Type B pancreatic cell (in vitro differentiated cells): ENCODE results near the gene RNF152. TPM values are rescaled to one million over a fixed set of nuclear protein-coding genes. Genes with fewer than 3 reads are reported as not detected.

Experiments
- DNase-seq: peaks from one replicate; pipeline ENCODE4 v3.0.0; 2021; ENCODE audit warnings: mixed read lengths; ENCODE audit not compliant: unreplicated experiment; ENCODE audit errors: extremely low spot score
- H3K27ac Mint-ChIP-seq: 2 replicates; pipeline ENCODE4 v1.8.0; 2021; ENCODE audit warnings: mild to moderate bottlenecking, mixed read lengths
- H3K27me3 Mint-ChIP-seq: 2 replicates; pipeline ENCODE4 v1.8.0; 2021; ENCODE audit warnings: mixed read lengths
- H3K36me3 Mint-ChIP-seq: 2 replicates; pipeline ENCODE4 v1.8.0; 2021; ENCODE audit warnings: mixed read lengths
- H3K4me1 Mint-ChIP-seq: one replicate; pipeline ENCODE4 v1.8.0; 2021; ENCODE audit warnings: mixed read lengths; ENCODE audit not compliant: unreplicated experiment
- H3K4me3 Mint-ChIP-seq: 2 replicates; pipeline ENCODE4 v1.8.0; 2021; ENCODE audit warnings: mild to moderate bottlenecking, mixed read lengths
- H3K9me3 Mint-ChIP-seq: 2 replicates; pipeline ENCODE4 v1.8.0; 2021; ENCODE audit warnings: mixed read lengths
- CTCF ChIP-seq: fragments of 200-600 bp; sonication (generic); conservative IDR thresholded peaks from 2 replicates; pipeline ENCODE4 v1.5.0; 2021; ENCODE audit warnings: antibody characterized with exemption, mild to moderate bottlenecking
- long read RNA-seq: library from polyadenylated mRNA; unstranded; transcript quantifications from one replicate; pipeline ENCODE4 v2.0.0, GENCODE V29; 2020
- total RNA-seq: library from RNA; stranded (reverse); gene quantifications from 2 replicates; pipeline ENCODE4 v1.2.1, GENCODE V29; 2021; ENCODE audit warnings: low replicate concordance

RNF152 gene
- 23.6 and 28.9 TPM in 2 replicates for total RNA-seq
- long read RNA-seq, partial matches to known transcripts: 0 of 7 reads
- long read RNA-seq, other reads (novel, unspliced or antisense): 7 of 7 reads

DNA sequence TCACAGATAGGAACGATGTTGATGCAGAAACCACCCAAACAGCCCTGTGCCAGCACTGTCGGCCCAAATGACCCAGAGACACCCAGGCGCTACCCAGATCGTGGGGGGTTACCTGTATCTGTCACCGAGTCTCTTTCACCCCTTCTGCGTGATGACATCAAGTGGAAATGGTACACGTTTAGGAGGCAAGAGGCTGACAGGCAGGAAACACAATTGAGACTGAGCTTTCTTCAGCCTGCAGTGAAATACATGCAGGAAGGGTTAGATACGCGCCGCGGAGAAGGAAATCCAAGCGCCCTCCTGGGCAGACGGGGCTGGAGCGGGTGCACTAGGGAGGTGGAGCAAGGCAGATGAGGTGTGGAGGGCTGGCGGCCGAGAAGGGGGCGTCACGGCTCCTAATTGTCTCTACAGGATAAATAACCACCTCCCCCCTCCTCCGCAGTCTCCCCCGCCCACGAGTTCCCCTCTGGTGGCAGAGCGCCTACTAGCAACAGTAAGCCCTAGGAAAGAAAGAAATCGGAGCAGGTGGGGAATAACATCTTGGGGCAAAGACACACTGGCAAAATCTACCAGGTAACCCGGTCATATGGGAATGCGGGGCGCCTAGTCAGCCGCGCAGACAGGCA is at the start of gene RNF152:
Gene RNF152, minus strand, starts transcription at position 325 of the 626 bp plus-strand sequence. CDS start 76,544 bp downstream, outside the sequence.
- Mint-ChIP-seq H3K9me3 (no peaks in the 10 kb centered on the region), H3K4me1 (peaks cover 30% of the 10 kb centered on the region), H3K27ac (peak within 1 kb of the TSS; percentile 66), H3K27me3 (peaks cover 4% of the 10 kb centered on the region), H3K36me3 (peaks cover 33% of the 10 kb centered on the region), H3K4me3 (peak within 1 kb of the TSS; percentile 95)
- DNase-seq: peak; percentile 71
- peak; percentile 33 for TF ChIP-seq CTCF

- Mint-ChIP-seq H3K36me3 (no peaks in the 10 kb centered on the region), H3K27me3 (no peaks in the 10 kb centered on the region), H3K9me3 (peaks cover 4% of the 10 kb centered on the region), H3K27ac (no peak overlapping the region), H3K4me1 (peaks cover 10% of the 10 kb centered on the region), H3K4me3 (no peak overlapping the region)
- TF ChIP-seq CTCF: no peak
- DNase-seq: no peak
Observed at GRCh38 chr18:61941948-61942471, 49.2 kb upstream of the RNF152 start.

DNA sequence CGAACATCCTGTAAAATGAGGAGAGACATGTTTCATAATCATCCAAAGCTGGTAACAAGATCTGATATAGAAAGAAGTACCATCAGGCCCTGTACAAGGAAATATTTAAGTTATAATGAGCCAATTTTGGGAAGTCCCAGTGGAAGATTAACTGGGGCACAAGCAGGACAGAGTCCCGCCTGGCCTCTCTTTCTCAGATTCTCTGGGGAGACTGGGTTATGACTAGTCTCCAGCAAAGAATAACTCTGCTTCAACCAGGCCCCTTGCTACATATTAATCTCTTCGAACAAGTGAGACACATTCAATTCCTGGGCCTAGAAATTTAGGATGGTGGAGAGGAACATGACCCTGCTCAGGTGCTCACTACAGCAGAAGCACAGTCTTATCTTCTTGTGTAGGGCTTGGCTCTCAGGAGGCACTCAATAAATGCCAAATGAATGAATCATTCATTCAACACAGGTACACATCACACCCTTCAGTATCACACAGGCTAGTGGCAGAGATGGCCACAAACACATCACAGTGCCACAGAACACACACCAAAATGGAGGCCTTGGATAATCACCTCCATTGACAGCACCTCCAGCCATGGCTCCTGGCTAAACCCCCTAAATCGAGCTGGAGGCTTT is 46.4 kb upstream of the RNF152 start:
- H3K4me3 Mint-ChIP-seq: no peak overlapping the region
- no peaks in the 10 kb centered on the region for H3K36me3 Mint-ChIP-seq
- no peaks in the 10 kb centered on the region for H3K27me3 Mint-ChIP-seq
- no peak overlapping the region for H3K27ac Mint-ChIP-seq
- DNase-seq: no peak
- no peak for TF ChIP-seq CTCF
- peaks cover 4% of the 10 kb centered on the region for H3K9me3 Mint-ChIP-seq
- H3K4me1 Mint-ChIP-seq: peaks cover 5% of the 10 kb centered on the region

DNA sequence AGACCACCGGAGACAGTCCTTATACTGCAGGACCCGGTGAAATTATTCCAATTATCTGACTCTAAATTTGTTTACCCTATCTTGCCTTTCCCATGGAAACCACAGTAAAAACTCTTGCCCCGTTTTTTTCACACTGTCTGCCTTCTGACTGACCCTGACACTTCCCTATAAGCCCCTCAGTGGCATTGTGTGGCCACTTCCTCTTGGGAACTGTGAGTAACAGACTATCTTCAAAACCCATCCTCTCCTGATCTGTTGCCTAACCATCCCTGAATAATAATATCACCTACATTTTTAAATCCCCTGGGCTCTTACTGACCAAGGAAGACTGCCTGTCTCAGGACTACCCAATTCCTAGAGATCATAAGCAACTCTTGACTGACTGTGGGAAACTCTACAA is 42.6 kb upstream of the RNF152 start:
- H3K36me3 Mint-ChIP-seq: no peaks in the 10 kb centered on the region
- H3K4me1 Mint-ChIP-seq: no peaks in the 10 kb centered on the region

More for the DNA sequence above, 42.6 kb upstream of the RNF152 start:
- Mint-ChIP-seq H3K9me3 (no peaks in the 10 kb centered on the region), H3K27me3 (no peaks in the 10 kb centered on the region), H3K27ac (no peak overlapping the region), H3K4me3 (no peak overlapping the region)
- no peak for TF ChIP-seq CTCF
- DNase-seq: no peak
